HCT116 (cell line): Measurements from ENCODE around the gene PDLIM7. TPM values are rescaled to one million over a fixed set of nuclear protein-coding genes. Genes with fewer than 3 reads are reported as not detected.

Experiments used
- ATAC-seq: fragments of 200-7000 bp; cut with Tn5 transposase; 2 replicates; pipeline ENCODE4 v1.9.1; 2020; ENCODE audit warnings: mild to moderate bottlenecking, moderate library complexity
- BruUV-seq: library from RNA; stranded (reverse); fragments of 400-500 nt; replicated peaks from 2 replicates; lab custom pipeline; 2021; lab: Mats Ljungman, UMichigan
- CTCF ChIA-PET: fragments of 300-600 bp; sonication (Branson Sonifier 250); formaldehyde crosslinking; loops from one replicate; lab custom pipeline; 2021; ENCODE audit warnings: antibody characterized with exemption; lab: Charles Lee
- POLR2A ChIA-PET: fragments of 300-600, 350-600 bp; sonication (Branson Sonifier 250); formaldehyde crosslinking; loops from one replicate; lab custom pipeline; 2021; ENCODE audit warnings: antibody characterized with exemption; lab: Charles Lee
- RAD21 ChIA-PET, 2 experiments: fragments of 300-600 bp; sonication (Branson Sonifier 250); formaldehyde crosslinking; loops; one replicate each; lab custom pipeline; 2023; ENCODE audit warnings: low total read pairs in 2 of 2; ENCODE audit not compliant: uncharacterized antibody in 2 of 2, unreplicated experiment in 2 of 2, low non-redundant PET in 1 of 2; lab: Charles Lee
- DNase-seq: peaks from one replicate; pipeline ENCODE4 v3.0.0-alpha.2; 2010; ENCODE audit warnings: low read depth, low spot score
- H2AFZ ChIP-seq: fragments of 200-600 bp; shearing (Covaris generic), sonication (generic); 2 replicates; pipeline ENCODE4 v1.6.1; 2017; ENCODE audit warnings: low read depth, mixed run types, mixed read lengths, antibody characterized with exemption, low read length; ENCODE audit not compliant: poor library complexity, severe bottlenecking
- H3K27ac ChIP-seq: 2 replicates; pipeline ENCODE4 v1.5.1; 2012; ENCODE audit warnings: low read depth, low read length
- H3K27me3 ChIP-seq: fragments of 200-600 bp; sonication (generic); 2 replicates; pipeline ENCODE4 v1.6.1; 2016; ENCODE audit warnings: mixed run types, low read length, mixed read lengths; ENCODE audit not compliant: insufficient read depth
- H3K36me3 ChIP-seq, 2 experiments: fragments of 200-500 bp in 1 of 2; fragments of 200-600 bp in 1 of 2; sonication (Bioruptor generic) in 1 of 2; sonication (generic) in 1 of 2; 2 replicates each; pipeline versions ENCODE4 v1.5.1 to v1.6.1; 2014 to 2016; ENCODE audit warnings: low read length in 2 of 2, inconsistent platforms in 1 of 2, mixed read lengths in 1 of 2, mixed run types in 1 of 2; ENCODE audit not compliant: insufficient read depth in 2 of 2, control insufficient read depth in 1 of 2
- H3K4me1 ChIP-seq, 2 experiments: fragments of 200-600 bp in 1 of 2; sonication (generic) in 1 of 2; 2 replicates each; pipeline versions ENCODE4 v1.5.1 to v1.6.1; 2012 to 2017; ENCODE audit warnings: low read length in 2 of 2, inconsistent platforms in 1 of 2, mild to moderate bottlenecking in 1 of 2, mixed read lengths in 1 of 2, mixed run types in 1 of 2, moderate library complexity in 1 of 2; ENCODE audit not compliant: insufficient read depth in 2 of 2, control insufficient read depth in 1 of 2
- H3K4me2 ChIP-seq: fragments of 200-600 bp; sonication (generic); 2 replicates; pipeline ENCODE4 v1.6.1; 2017; ENCODE audit warnings: mixed run types, low read length, mixed read lengths
- H3K4me3 ChIP-seq, 2 experiments: fragments of 200-600 bp in 1 of 2; sonication (generic) in 1 of 2; replicated peaks in 1 of 2; 2 replicates each; pipeline ENCODE4 v1.5.1; 2011 to 2016; ENCODE audit warnings: low read length in 2 of 2, control low read depth in 1 of 2, low read depth in 1 of 2, mild to moderate bottlenecking in 1 of 2, mixed read lengths in 1 of 2, mixed run types in 1 of 2
- H3K79me2 ChIP-seq: fragments of 200-600 bp; sonication (generic); 2 replicates; pipeline ENCODE4 v1.6.1; 2017; ENCODE audit warnings: mild to moderate bottlenecking, mixed run types, low read length, moderate library complexity, mixed read lengths; ENCODE audit not compliant: insufficient read depth
- H3K9ac ChIP-seq: fragments of 200-600 bp; sonication (generic); 2 replicates; pipeline ENCODE4 v1.6.1; 2016; ENCODE audit warnings: low read length, mixed read lengths
- H3K9me2 ChIP-seq: fragments of 200-600 bp; sonication (generic), shearing (Covaris generic); 2 replicates; pipeline ENCODE4 v1.6.1; 2017; ENCODE audit warnings: mixed run types, mild to moderate bottlenecking, moderate library complexity; ENCODE audit not compliant: insufficient read depth
- H3K9me3 ChIP-seq, 2 experiments: fragments of 200-500 bp in 1 of 2; fragments of 200-600 bp in 1 of 2; sonication (Bioruptor generic) in 1 of 2; sonication (generic) in 1 of 2; 2 replicates each; pipeline ENCODE4 v1.6.1; 2014 to 2017; ENCODE audit warnings: low read length in 2 of 2, mixed read lengths in 2 of 2, inconsistent platforms in 1 of 2, low read depth in 1 of 2, mild to moderate bottlenecking in 1 of 2, mixed run types in 1 of 2, moderate library complexity in 1 of 2; ENCODE audit not compliant: control insufficient read depth in 1 of 2, insufficient read depth in 1 of 2
- H4K20me1 ChIP-seq: fragments of 200-600 bp; sonication (generic), shearing (Covaris generic); 2 replicates; pipeline ENCODE4 v1.6.1; 2017; ENCODE audit warnings: mixed run types, mild to moderate bottlenecking, moderate library complexity; ENCODE audit not compliant: insufficient read depth
- CBX3 ChIP-seq: IDR thresholded peaks from 2 replicates; pipeline ENCODE4 v1.6.1; 2012; ENCODE audit warnings: low read depth
- CEBPB ChIP-seq: IDR thresholded peaks from 2 replicates; pipeline ENCODE4 v1.6.1; 2012; ENCODE audit warnings: low read depth
- EGR1 ChIP-seq: IDR thresholded peaks from 2 replicates; pipeline ENCODE4 v1.6.1; 2012; ENCODE audit warnings: low read depth
- ELF1 ChIP-seq: IDR thresholded peaks from 2 replicates; pipeline ENCODE4 v1.6.1; 2012; ENCODE audit warnings: low read depth, borderline replicate concordance
- EZH2 ChIP-seq: fragments of 200-600 bp; sonication (generic); IDR thresholded peaks from 2 replicates; pipeline ENCODE4 v1.6.1; 2017; ENCODE audit warnings: antibody characterized with exemption, mixed run types
- EZH2phosphoT487 ChIP-seq: fragments of 200-600 bp; IDR thresholded peaks from 2 replicates; pipeline ENCODE4 v1.6.1; 2018; ENCODE audit warnings: antibody characterized with exemption, borderline replicate concordance
- JUND ChIP-seq: IDR thresholded peaks from 2 replicates; pipeline ENCODE4 v1.6.1; 2012
- POLR2A ChIP-seq: IDR thresholded peaks from 2 replicates; pipeline ENCODE4 v1.7.0; 2011; ENCODE audit warnings: borderline replicate concordance; ENCODE audit not compliant: insufficient read depth, insufficient read length; ENCODE audit errors: extremely low read depth
- RAD21 ChIP-seq: IDR thresholded peaks from 2 replicates; pipeline ENCODE4 v1.6.1; 2012; ENCODE audit warnings: low read depth, mild to moderate bottlenecking
- SIN3A ChIP-seq: IDR thresholded peaks from 2 replicates; pipeline ENCODE4 v1.6.1; 2012; ENCODE audit warnings: low read depth
- SP1 ChIP-seq: IDR thresholded peaks from 2 replicates; pipeline ENCODE4 v1.6.1; 2012; ENCODE audit warnings: low read depth
- SRF ChIP-seq: IDR thresholded peaks from 2 replicates; pipeline ENCODE4 v1.6.1; 2012; ENCODE audit warnings: low read depth
- TCF7L2 ChIP-seq: IDR thresholded peaks from 2 replicates; pipeline ENCODE4 v1.7.0; 2011; ENCODE audit warnings: borderline replicate concordance, inconsistent platforms; ENCODE audit not compliant: insufficient read depth, insufficient read length; ENCODE audit errors: extremely low read depth
- YY1 ChIP-seq: IDR thresholded peaks from 2 replicates; pipeline ENCODE4 v1.6.1; 2011; ENCODE audit warnings: low read length, low read depth, moderate library complexity, mild to moderate bottlenecking; ENCODE audit not compliant: insufficient replicate concordance; ENCODE audit errors: extremely low read depth
- ZFX ChIP-seq: fragments of 450-650 bp; IDR thresholded peaks from 2 replicates; pipeline ENCODE4 v1.6.1; 2017
- ZNF274 ChIP-seq: fragments of 200-500 bp; sonication (Bioruptor generic); IDR thresholded peaks from 2 replicates; pipeline ENCODE4 v1.6.1; 2014; ENCODE audit warnings: mild to moderate bottlenecking, low read depth, low read length, inconsistent platforms
- intact Hi-C: fragments of 100-400 bp; cut with micrococcal nuclease; formaldehyde crosslinking; loops from 2 replicates; pipeline ENCODE4 v1.10.0; 2022
- total RNA-seq: library from RNA; stranded (reverse); gene quantifications from one replicate; pipeline ENCODE4 v1.2.1, GENCODE V29; 2021; ENCODE audit not compliant: unreplicated experiment
- TF ChIP-seq, protein P1 (sequence below), 3 experiments: fragments of 200-600 bp in 1 of 3; sonication (generic) in 1 of 3; IDR thresholded peaks in 2 of 3; conservative IDR thresholded peaks in 1 of 3; 2 replicates each; pipeline ENCODE4 v1.5.1; 2012 to 2017; ENCODE audit warnings: low read depth in 2 of 3, low read length in 2 of 3, antibody characterized with exemption in 1 of 3, borderline replicate concordance in 1 of 3, control low read depth in 1 of 3, mild to moderate bottlenecking in 1 of 3, mixed read lengths in 1 of 3, mixed run types in 1 of 3, moderate library complexity in 1 of 3; ENCODE audit not compliant: insufficient read depth in 1 of 3
- TF ChIP-seq, protein P2 (sequence below): IDR thresholded peaks from 2 replicates; pipeline ENCODE4 v1.6.1; 2011; ENCODE audit warnings: mild to moderate bottlenecking, low read length, moderate library complexity; ENCODE audit not compliant: insufficient replicate concordance; ENCODE audit errors: extremely low read depth

Gene PDLIM7
- total RNA-seq, 1 experiment from 2014 or later = 153 TPM

DNA sequence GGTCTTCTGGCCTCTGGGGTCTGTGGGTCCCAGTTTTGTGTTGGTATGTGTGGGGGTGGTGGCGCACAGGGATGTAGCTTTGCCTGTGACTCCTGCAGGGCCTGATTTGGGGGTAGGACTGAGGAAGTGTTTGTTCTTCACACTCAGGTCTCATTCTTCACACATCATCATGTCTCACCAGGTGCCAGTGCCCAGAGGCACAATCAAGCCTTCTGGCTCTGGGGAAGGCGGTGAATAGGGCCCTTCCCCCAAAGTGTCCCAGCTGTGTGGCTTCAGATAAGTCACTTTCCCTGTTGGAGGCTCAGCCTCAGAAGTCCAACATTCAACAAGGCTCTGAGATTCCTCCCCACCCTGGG is 29.1 kb downstream of the PDLIM7 start:
- Histone ChIP-seq H3K27ac (no peak overlapping the region), H3K79me2 (peaks cover 39% of the 10 kb centered on the region), H4K20me1 (no peaks in the 10 kb centered on the region), H3K4me1 (peaks cover 4 to 32% of the 10 kb centered on the region in 2 experiments; a peak in 3 of 4 replicates), H3K9me3 (no peaks in the 10 kb centered on the region), H3K36me3 (peaks cover 27 to 35% of the 10 kb centered on the region in 2 experiments; a peak in 3 of 4 replicates), H3K4me3 (no peak overlapping the region), H3K9ac (no peak overlapping the region), H3K9me2 (no peaks in the 10 kb centered on the region), H3K4me2 (no peak overlapping the region), H3K27me3 (no peaks in the 10 kb centered on the region), H2AFZ (no peak overlapping the region)
- POLR2A ChIA-PET = interaction anchor here (1.2 kb wide), 1 partner anchor 29 kb away, joined by 3 read pairs; the partner anchor contains the start of gene PDLIM7
- no TSS peak for BruUV-seq
- RAD21 ChIA-PET = no interaction called here
- CTCF ChIA-PET = interaction anchor here (0.9 to 1.1 kb wide), 2 partner anchors 11 to 13 kb away, joined by 3 read pairs; no protein-coding TSS in a partner anchor
- intact Hi-C loops = no loop called here
- TF ChIP-seq SP1 (no peak), EGR1 (no peak), YY1 (no peak), POLR2A (no peak), ZFX (no peak), CEBPB (no peak), ZNF274 (no peak), EZH2phosphoT487 (no peak), RAD21 (no peak), JUND (no peak), SRF (no peak), CBX3 (no peak), ELF1 (no peak), SIN3A (no peak), EZH2 (no peak), TCF7L2 (no peak)
- TF ChIP-seq, protein P1, sequence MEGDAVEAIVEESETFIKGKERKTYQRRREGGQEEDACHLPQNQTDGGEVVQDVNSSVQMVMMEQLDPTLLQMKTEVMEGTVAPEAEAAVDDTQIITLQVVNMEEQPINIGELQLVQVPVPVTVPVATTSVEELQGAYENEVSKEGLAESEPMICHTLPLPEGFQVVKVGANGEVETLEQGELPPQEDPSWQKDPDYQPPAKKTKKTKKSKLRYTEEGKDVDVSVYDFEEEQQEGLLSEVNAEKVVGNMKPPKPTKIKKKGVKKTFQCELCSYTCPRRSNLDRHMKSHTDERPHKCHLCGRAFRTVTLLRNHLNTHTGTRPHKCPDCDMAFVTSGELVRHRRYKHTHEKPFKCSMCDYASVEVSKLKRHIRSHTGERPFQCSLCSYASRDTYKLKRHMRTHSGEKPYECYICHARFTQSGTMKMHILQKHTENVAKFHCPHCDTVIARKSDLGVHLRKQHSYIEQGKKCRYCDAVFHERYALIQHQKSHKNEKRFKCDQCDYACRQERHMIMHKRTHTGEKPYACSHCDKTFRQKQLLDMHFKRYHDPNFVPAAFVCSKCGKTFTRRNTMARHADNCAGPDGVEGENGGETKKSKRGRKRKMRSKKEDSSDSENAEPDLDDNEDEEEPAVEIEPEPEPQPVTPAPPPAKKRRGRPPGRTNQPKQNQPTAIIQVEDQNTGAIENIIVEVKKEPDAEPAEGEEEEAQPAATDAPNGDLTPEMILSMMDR (IDR thresholded peaks at IDR 0.05 in 2 of 3, conservative IDR thresholded peaks at IDR 0.05 in 1 of 3; ENCODE audit: borderline replicate concordance in 1 of 3, insufficient read depth in 1 of 3, low read depth in 2 of 3, low read length in 2 of 3) = no peak
- TF ChIP-seq, protein P2, sequence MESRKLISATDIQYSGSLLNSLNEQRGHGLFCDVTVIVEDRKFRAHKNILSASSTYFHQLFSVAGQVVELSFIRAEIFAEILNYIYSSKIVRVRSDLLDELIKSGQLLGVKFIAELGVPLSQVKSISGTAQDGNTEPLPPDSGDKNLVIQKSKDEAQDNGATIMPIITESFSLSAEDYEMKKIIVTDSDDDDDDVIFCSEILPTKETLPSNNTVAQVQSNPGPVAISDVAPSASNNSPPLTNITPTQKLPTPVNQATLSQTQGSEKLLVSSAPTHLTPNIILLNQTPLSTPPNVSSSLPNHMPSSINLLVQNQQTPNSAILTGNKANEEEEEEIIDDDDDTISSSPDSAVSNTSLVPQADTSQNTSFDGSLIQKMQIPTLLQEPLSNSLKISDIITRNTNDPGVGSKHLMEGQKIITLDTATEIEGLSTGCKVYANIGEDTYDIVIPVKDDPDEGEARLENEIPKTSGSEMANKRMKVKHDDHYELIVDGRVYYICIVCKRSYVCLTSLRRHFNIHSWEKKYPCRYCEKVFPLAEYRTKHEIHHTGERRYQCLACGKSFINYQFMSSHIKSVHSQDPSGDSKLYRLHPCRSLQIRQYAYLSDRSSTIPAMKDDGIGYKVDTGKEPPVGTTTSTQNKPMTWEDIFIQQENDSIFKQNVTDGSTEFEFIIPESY = no peak
- no peak for DNase-seq
- no peak for ATAC-seq
